MCF 10A (cell line): ENCODE results near the gene MTHFD1L. TPM values are rescaled to one million over a fixed set of nuclear protein-coding genes. Genes with fewer than 3 reads are reported as not detected.

Source experiments
- BruUV-seq: library from RNA; stranded (reverse); fragments of 400-500 nt; replicated peaks from 2 replicates; lab custom pipeline; 2021; lab: Mats Ljungman, UMichigan
- CTCF ChIA-PET: fragments of 300-600 bp; sonication (Branson Sonifier 250); formaldehyde crosslinking; extraction: SDS; loops from one replicate; lab custom pipeline; 2021; ENCODE audit warnings: antibody characterized with exemption, inconsistent platforms; lab: Yijun Ruan, JAX
- POLR2A ChIA-PET: fragments of 300-600, 350-650 bp; sonication (Branson Sonifier 250); formaldehyde crosslinking; extraction: SDS; loops from one replicate; lab custom pipeline; 2020; ENCODE audit warnings: antibody characterized with exemption, inconsistent platforms; lab: Yijun Ruan, JAX
- DNase-seq: peaks from one replicate; pipeline ENCODE4 v3.0.0-alpha.2; 2018; ENCODE audit not compliant: unreplicated experiment
- H3K27ac Mint-ChIP-seq: one replicate; pipeline ENCODE4 v1.8.0; 2022; ENCODE audit warnings: mild to moderate bottlenecking, low read depth, mixed read lengths; ENCODE audit not compliant: unreplicated experiment
- H3K27me3 Mint-ChIP-seq: one replicate; pipeline ENCODE4 v1.8.0; 2022; ENCODE audit warnings: mixed read lengths; ENCODE audit not compliant: insufficient read depth, unreplicated experiment
- H3K36me3 Mint-ChIP-seq: one replicate; pipeline ENCODE4 v1.8.0; 2022; ENCODE audit warnings: mild to moderate bottlenecking, moderate library complexity, mixed read lengths; ENCODE audit not compliant: insufficient read depth, unreplicated experiment
- H3K4me1 Mint-ChIP-seq: one replicate; pipeline ENCODE4 v1.8.0; 2022; ENCODE audit warnings: mixed read lengths; ENCODE audit not compliant: insufficient read depth, unreplicated experiment
- H3K4me3 Mint-ChIP-seq: one replicate; pipeline ENCODE4 v1.8.0; 2022; ENCODE audit warnings: mild to moderate bottlenecking, moderate library complexity, mixed read lengths; ENCODE audit not compliant: unreplicated experiment
- H3K9me3 Mint-ChIP-seq: one replicate; pipeline ENCODE4 v1.8.0; 2022; ENCODE audit warnings: mixed read lengths; ENCODE audit not compliant: unreplicated experiment
- CTCF ChIP-seq: fragments of 200-600 bp; IDR thresholded peaks from one replicate; pipeline ENCODE4 v1.8.0; 2022; ENCODE audit warnings: antibody characterized with exemption, mild to moderate bottlenecking; ENCODE audit not compliant: unreplicated experiment
- intact Hi-C: fragments of 100-400 bp; cut with micrococcal nuclease; formaldehyde crosslinking; loops from 2 replicates; pipeline ENCODE4 v1.14.1; 2022
- total RNA-seq: library from RNA; stranded (reverse); gene quantifications from 2 replicates; pipeline ENCODE4 v1.2.3, GENCODE V29; 2022

The MTHFD1L gene
- total RNA-seq, 1 experiment from 2014 or later: 110 TPM

- Mint-ChIP-seq H3K4me1 (no peaks in the 10 kb centered on the region), H3K27me3 (no peaks in the 10 kb centered on the region), H3K9me3 (no peaks in the 10 kb centered on the region), H3K36me3 (peaks cover 69% of the 10 kb centered on the region), H3K4me3 (no peak overlapping the region), H3K27ac (no peak overlapping the region)
- DNase-seq: no peak
- BruUV-seq: no TSS peak
- ChIA-PET CTCF (interaction anchor here (0.6 kb wide), 1 partner anchor 1193 kb away, joined by 3 read pairs; no protein-coding TSS in a partner anchor), POLR2A (no interaction called here)
- TF ChIP-seq CTCF: no peak
- intact Hi-C loops: no loop called here
These were observed 228.2 kb downstream of the MTHFD1L start for GRCh38 chr6:151093706-151094105.

GRCh38 chr6:151095538-151096254 is 230.2 kb downstream of the MTHFD1L start:
- no peak overlapping the region for H3K27ac Mint-ChIP-seq
- no peaks in the 10 kb centered on the region for H3K9me3 Mint-ChIP-seq
- H3K4me3 Mint-ChIP-seq: no peak overlapping the region
- H3K4me1 Mint-ChIP-seq: no peaks in the 10 kb centered on the region
- no TSS peak for BruUV-seq
- intact Hi-C loops: no loop called here
- no peak for DNase-seq
- no peak for TF ChIP-seq CTCF
- CTCF ChIA-PET: interaction anchor here (0.7 to 1.2 kb wide), 2 partner anchors 11 to 81 kb away, joined by 3 read pairs; no protein-coding TSS in a partner anchor
- H3K27me3 Mint-ChIP-seq: no peaks in the 10 kb centered on the region
- POLR2A ChIA-PET: interaction anchor here (1.0 kb wide), 1 partner anchor 27 kb away, joined by 4 read pairs; no protein-coding TSS in a partner anchor
- peaks cover 64% of the 10 kb centered on the region for H3K36me3 Mint-ChIP-seq

DNA sequence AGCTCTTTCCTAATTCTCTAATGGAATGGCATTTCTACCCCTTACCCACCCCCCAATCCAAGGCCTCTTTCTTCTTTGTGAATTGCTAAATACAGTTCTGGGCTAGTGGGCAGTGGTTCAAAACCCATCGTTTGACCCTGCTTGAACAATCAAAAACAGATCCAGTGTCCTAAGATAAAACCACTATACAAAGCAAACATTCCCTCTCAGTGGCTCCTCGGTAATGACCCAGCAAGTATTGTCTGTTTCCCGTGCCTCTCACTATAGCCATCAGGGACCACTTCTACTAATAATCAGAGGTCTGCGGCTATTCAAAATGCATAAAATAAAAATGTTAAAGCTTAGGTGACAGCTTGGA is 230.7 kb downstream of the MTHFD1L start:
- no peak overlapping the region for H3K4me3 Mint-ChIP-seq
- CTCF ChIA-PET: interaction anchor here (0.7 kb wide), 1 partner anchor 82 kb away, joined by 3 read pairs; no protein-coding TSS in a partner anchor
- no TSS peak for BruUV-seq

More for the DNA sequence above, 230.7 kb downstream of the MTHFD1L start:
- POLR2A ChIA-PET: interaction anchor here (1.0 kb wide), 1 partner anchor 28 kb away, joined by 4 read pairs; no protein-coding TSS in a partner anchor
- H3K36me3 Mint-ChIP-seq: peaks cover 68% of the 10 kb centered on the region
- no peaks in the 10 kb centered on the region for H3K4me1 Mint-ChIP-seq
- H3K9me3 Mint-ChIP-seq: no peaks in the 10 kb centered on the region
- intact Hi-C loops: no loop called here
- no peak for TF ChIP-seq CTCF
- DNase-seq: no peak
- no peak overlapping the region for H3K27ac Mint-ChIP-seq
- no peaks in the 10 kb centered on the region for H3K27me3 Mint-ChIP-seq
